HG03565 (cell line): ENCODE measurements around the gene TSPAN9.

Source experiments
- ATAC-seq: cut with Tn5 transposase; IDR thresholded peaks from one replicate; pipeline ENCODE4 v1.9.1; 2021; ENCODE audit warnings: mild to moderate bottlenecking, moderate library complexity; ENCODE audit not compliant: unreplicated experiment

Gene TSPAN9

GRCh38 chr12:3157581-3158323 is 80.6 kb downstream of the TSPAN9 start:
- no peak for ATAC-seq

DNA sequence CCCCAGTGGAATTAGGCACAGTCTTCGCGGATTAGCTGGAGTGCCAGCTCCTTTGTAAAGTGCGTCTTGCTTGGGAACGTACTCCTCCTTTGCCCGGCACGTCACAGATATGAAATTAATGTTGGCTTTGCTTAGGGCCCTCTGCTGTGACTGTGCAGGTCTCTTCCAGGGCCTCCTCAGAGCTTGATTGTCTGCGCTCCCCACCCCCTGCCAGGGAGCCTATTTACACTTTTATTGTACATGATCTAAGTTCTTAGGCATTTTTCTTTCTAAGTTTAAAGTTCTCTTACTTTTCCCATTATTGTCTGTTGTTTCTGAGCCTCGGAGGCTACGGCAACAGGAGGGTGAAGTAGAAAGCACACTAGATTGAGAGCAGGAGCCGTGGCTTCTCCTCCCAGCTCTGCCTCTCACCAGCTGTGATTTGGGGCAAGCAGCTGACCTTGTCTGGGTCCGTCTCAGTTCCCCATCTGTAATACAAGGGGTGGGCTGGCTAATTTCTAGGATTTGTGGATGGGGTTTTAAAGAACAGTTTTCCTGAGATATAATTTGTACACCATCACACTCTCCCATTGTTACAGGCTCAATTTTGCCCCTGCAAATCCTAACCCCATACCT is 81.8 kb downstream of the TSPAN9 start:
- ATAC-seq, result no peak

DNA sequence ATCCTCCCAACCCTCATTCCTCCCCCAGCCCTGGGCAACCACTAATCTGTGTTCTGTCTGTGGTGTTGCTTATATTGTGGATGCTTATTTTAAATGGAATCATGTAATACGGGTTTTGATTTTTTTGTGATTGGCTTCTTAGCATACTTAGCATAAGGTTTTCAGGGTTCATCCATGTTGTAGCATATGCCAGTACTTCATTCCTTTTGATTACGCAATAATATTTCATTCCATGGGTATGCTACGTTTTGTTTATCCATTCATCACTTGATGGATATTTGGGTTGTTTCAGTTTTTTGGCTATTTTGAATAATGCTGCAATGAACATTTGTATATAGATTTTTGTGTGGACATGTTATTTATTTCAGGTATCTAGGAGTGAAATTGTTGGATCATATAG is 82.9 kb downstream of the TSPAN9 start:
- no peak for ATAC-seq

GRCh38 chr12:3161861-3162260 is 84.7 kb downstream of the TSPAN9 start:
- ATAC-seq, result no peak

- no peak for ATAC-seq
Measured at GRCh38 chr12:3164454-3165077, 87.4 kb downstream of the TSPAN9 start.

DNA sequence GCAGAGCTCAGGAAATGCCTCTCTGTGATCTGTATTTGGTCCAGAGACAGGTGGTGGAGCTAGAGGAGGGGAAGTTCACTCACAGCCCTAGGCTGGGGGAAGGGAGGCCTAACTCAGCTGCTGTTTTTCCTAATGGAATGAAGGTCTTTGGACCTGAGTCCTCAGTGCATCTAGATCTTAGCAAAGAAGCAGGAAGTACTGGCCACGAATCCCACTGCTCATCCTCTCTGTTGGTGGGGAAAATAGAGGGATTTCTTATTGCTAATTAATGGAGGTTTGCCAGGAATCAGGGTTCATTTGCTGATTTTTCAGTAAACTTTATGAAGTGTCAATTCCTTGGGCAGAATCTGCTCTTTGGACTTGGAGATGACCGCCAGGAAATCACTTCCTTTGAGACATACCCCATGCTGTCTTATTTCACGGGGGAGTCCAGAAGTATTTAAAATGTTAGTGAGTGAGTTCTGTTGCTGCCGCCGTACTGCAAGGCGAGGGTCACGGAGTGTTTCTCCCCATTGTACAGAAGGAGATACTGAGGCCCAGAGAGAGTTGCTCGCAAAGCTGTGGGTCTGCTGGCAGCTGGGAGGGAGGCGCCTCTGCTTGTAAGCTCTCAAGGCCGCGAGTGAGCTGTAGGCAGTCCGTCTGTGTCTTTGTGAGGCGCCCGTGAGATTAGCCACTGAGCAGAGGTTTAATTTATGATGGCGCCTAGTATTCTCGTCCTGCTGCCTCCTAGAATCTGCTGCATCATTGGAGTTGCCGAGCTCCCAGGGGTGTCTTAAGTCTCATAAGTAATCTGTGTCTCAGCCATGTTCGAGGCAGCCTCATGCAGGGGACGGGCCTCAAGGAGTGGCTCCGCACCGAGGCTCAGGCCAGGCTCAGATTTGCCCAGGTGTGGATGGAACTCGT is 88.2 kb downstream of the TSPAN9 start:
- no peak for ATAC-seq

DNA sequence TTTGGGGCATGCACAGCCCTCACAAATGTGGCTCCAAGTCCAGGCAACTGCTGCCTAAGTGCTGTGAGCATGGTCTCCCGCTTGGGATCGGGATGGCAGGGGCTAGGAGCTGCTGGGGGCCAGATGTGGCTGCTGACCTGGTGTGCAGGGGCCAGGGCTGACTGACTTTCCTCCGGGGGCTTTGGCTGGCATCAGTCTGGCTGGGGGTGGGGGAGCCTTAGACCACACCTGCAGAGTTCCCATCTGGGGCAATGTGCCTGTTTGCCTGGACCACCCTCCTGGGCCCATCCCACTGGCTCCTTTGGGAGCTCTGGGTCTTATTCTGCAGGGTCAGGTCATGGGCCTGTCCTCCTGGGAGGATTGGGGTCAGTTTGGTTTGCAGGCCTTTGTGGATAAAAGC is 90.5 kb downstream of the TSPAN9 start:
- no peak for ATAC-seq

DNA sequence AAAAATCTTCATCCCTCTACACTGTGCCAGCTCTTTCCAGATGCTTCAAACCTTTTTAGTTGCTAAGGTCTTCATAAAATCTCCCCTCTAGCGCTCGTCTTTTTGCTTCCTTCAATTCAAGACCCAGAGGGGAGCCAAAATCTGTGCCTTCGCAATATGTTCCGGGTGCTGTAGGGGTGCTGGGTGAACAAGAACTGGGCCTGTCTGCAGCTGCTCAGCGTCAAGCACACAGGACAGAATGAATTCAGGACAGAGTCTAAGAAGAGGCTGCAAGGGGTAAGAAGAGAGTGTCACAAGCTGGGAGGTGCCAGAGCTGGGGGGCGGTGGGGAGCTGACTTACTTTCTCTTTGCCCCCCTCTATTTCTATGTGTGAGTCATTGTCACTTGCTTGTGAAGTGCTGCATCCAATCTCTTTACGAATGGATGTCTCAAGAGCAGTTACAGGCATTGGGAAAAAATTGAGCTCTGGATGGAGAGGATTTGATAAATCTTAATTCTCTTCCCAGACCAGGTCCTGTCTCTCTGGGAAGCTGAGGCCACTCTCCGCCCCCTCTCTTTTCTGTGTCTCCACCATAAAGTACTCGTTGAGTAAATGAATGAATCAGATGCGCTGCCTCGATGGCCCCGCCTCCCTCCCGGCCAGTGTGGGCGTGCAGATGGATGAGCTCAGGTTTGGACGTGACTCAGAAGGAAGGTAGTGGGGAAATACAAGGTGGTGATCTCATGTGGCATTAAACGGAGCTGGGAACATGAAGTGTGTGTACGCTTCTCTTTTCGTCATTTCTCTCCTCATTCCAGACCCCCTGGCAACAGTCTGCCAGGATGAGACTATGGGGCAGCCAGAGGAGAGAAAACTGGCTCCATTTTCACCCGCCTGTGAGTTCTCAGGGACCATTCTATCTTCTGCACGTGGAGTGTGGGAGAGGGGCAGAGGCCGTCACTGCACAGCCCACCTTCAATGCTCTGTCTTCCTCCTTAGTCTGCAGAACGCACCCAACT is 91.3 kb downstream of the TSPAN9 start:
- ATAC-seq, result no peak

- ATAC-seq, result no peak
Measured at GRCh38 chr12:3170423-3171194, 93.4 kb downstream of the TSPAN9 start.

GRCh38 chr12:3171195-3171591 is 94.0 kb downstream of the TSPAN9 start:
- no peak for ATAC-seq

DNA sequence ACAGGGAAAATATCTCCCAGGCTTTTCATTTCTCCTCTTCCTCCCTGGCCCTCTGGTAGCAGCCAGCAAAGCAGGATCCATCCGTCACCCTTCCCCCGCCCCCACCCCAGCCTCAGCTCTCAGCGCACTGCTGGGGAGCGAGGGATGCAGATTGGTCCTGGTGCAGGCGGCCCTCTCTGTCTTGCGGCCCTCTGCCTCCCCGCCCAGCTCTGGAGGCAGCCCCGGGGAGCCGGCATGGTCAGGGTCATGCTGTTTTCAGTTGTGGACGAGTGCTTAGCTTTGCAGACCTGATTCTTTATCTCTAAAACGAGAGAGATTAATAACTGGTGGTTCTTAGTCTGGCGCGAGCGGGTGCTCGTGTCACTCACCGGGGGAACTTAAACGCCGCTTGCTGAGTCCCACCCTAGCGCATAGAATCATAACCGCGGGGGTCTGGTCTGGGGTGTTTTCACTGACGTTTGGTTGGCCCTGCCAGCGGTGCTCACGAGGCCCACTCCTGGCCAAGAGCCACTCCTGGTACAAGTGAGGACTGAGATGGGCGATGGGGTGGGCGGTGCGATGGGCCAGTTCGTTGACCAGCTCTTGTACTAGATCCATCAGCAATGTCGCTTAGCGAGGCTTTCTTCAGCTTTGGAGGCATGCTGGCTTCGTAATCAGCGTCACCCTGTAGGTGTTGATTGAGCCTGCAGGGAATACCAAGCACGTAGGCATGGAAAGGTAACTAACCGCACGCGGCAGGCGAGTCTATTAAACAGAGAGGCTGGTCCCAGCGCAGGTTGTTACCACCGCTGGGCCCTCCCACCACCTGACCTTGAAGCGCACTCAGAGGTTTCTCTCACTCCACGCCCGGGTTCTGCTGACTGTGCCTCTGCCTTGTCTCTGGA is 95.2 kb downstream of the TSPAN9 start:
- ATAC-seq, result no peak

DNA sequence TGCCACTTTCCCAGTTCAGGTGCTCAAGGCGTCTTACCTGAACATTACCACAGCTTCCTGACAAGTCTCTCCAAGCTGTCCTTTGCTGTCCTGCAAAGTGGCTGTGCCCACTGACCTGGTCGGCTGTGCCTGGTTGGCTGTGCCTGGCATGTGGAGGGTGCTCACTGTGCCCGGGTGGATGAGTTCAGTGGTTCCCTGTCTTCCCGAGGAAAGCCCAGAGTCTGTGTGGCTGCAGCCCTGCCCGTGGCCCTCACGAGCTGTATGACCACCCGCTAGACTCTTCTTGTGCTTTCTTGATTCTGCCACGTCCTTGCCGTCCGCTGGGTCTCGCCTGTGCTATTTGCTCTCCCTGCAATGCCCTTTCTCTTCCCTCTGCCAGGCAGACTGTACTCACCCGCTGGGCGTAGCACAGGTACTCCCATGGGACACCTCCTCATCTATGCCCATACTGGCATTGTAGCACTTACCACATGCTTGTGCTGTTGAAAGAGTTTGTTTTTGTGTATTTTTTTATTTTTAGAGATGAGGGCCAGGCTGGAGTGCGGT is 95.9 kb downstream of the TSPAN9 start:
- no peak for ATAC-seq

- ATAC-seq, result no peak
Measured at GRCh38 chr12:3173912-3174311, 96.7 kb downstream of the TSPAN9 start.

DNA sequence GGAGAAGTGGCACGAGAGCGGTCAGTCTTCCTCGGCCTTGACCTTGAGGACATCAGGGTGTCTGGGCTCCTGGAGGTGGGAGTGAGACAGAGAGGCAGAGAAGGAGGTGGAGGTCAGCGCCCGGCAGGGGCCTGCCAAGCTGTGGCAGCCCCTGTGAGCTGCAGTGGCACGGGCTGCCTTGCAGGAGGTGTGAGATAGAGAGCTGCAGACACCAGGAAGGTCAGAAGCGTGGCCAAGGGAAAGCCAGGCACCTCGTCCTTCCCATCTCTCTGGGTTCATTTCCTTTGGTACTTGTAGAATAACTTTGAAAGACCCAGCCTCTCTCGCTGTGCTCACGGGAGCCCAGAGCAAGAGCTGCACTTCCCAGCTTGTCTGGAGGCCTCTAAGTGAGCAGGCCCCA is 98.1 kb downstream of the TSPAN9 start:
- ATAC-seq, result no peak

GRCh38 chr12:3176754-3177153 is 99.6 kb downstream of the TSPAN9 start:
- no peak for ATAC-seq

DNA sequence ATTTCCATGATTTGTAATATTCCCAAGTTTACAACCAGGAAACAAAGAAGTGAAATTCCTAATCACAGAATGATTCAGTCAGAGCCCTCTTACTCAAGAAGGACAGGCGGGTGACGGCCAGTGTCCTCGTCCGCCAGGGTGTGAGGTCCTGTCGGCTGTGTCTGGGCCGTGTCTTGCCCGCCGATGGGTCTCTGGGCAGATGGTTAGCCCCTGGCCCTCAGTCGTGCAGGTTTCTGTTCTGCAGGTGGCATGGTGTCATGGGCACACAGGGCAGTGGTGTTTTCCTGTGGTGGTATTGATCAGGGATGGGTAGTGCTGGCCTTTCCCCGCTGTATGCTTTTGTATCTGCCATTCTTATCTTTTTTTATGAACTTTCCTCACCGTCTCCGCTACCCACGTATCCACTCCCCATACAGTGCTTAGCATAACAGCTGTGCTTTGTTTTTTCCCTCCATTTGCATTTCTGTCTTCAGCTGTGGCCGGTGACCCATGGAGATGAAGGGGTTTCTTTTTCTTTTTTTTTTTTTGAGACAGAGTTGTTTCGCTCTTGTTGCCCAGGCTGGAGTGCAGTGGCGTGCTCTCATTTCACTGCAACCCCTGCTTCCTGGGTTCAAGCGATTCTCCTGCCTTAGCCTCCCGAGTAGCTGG is 100.7 kb downstream of the TSPAN9 start:
- ATAC-seq, result no peak

DNA sequence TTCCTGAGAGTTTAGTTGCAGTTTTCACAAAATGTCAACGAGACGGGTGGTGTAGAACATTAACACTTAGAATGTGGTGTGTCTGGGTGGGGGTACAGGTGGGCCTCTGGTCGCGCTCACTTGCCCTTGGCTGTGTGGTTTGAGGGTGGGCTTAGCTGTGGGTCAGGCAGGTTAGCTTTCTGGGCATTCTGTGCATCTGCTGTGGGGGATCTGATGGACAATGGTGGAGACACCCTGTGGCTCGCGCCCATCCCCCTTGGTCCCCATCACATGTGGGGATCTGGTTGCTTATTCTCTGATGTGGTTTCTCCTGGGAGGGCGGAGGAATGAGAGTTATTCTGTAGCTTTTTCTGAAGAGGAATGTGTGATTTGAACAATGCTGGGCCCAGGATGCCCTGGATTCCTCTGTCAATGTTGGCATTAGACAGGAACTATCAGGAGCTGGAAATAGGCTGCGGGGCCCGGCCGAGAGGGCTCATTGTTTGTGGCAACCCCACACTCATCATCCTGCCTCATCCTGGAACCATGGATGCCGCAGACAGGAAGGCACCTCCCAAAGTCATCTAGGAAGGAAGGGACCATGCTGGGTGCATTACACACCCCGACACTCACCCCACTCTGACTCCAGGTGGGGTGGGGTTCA is 101.6 kb downstream of the TSPAN9 start:
- no peak for ATAC-seq
